HEK293 (cell line): Measurements from ENCODE around the gene MAP3K4.

ENCODE experiments used
- ZBTB7A ChIP-seq: fragments of 450-650 bp; formaldehyde crosslinking; IDR thresholded peaks from 2 replicates; pipeline ENCODE4 v1.5.1; 2016; ENCODE audit warnings: low read depth, missing biosample characterization, missing genetic modification characterization
- ZNF10 ChIP-seq: fragments of 450-650 bp; formaldehyde crosslinking; IDR thresholded peaks from 2 replicates; pipeline ENCODE4 v1.5.1; 2017; ENCODE audit warnings: missing biosample characterization, missing genetic modification characterization
- ZNF23 ChIP-seq: fragments of 450-650 bp; formaldehyde crosslinking; IDR thresholded peaks from 2 replicates; pipeline ENCODE4 v1.5.1; 2016; ENCODE audit warnings: missing biosample characterization, missing genetic modification characterization, borderline replicate concordance
- ZNF501 ChIP-seq: fragments of 450-650 bp; formaldehyde crosslinking; IDR thresholded peaks from 2 replicates; pipeline ENCODE4 v1.5.1; 2016; ENCODE audit warnings: missing biosample characterization, missing genetic modification characterization
- ZNF530 ChIP-seq: fragments of 450-650 bp; formaldehyde crosslinking; IDR thresholded peaks from 2 replicates; pipeline ENCODE4 v1.5.1; 2016; ENCODE audit warnings: low read depth, missing biosample characterization, missing genetic modification characterization
- ZSCAN23 ChIP-seq: fragments of 450-650 bp; formaldehyde crosslinking; IDR thresholded peaks from 2 replicates; pipeline ENCODE4 v1.5.1; 2016; ENCODE audit warnings: missing biosample characterization, missing genetic modification characterization
- TF ChIP-seq, protein P1 (sequence below): fragments of 450-650 bp; formaldehyde crosslinking; IDR thresholded peaks from 2 replicates; pipeline ENCODE4 v1.5.1; 2016; ENCODE audit warnings: missing biosample characterization, missing genetic modification characterization
- TF ChIP-seq, protein P2 (sequence below): fragments of 450-650 bp; formaldehyde crosslinking; IDR thresholded peaks from 2 replicates; pipeline ENCODE4 v1.5.1; 2016; ENCODE audit warnings: missing biosample characterization, missing genetic modification characterization
- TF ChIP-seq, protein P3 (sequence below): fragments of 450-650 bp; formaldehyde crosslinking; IDR thresholded peaks from 2 replicates; pipeline ENCODE4 v1.5.1; 2016; ENCODE audit warnings: missing biosample characterization, missing genetic modification characterization
- TF ChIP-seq, protein P4 (sequence below): fragments of 450-650 bp; formaldehyde crosslinking; IDR thresholded peaks from 2 replicates; pipeline ENCODE4 v1.5.1; 2016; ENCODE audit warnings: missing biosample characterization, missing genetic modification characterization
- TF ChIP-seq, protein P5 (sequence below): sonication (generic); formaldehyde crosslinking; IDR thresholded peaks from 2 replicates; pipeline ENCODE4 v1.8.1; 2022; ENCODE audit warnings: mild to moderate bottlenecking, moderate library complexity, missing genetic modification reagents
- TF ChIP-seq, protein P6 (sequence below): fragments of 450-650 bp; formaldehyde crosslinking; IDR thresholded peaks from 2 replicates; pipeline ENCODE4 v1.5.1; 2016; ENCODE audit warnings: missing biosample characterization, missing genetic modification characterization, low read depth

DNA sequence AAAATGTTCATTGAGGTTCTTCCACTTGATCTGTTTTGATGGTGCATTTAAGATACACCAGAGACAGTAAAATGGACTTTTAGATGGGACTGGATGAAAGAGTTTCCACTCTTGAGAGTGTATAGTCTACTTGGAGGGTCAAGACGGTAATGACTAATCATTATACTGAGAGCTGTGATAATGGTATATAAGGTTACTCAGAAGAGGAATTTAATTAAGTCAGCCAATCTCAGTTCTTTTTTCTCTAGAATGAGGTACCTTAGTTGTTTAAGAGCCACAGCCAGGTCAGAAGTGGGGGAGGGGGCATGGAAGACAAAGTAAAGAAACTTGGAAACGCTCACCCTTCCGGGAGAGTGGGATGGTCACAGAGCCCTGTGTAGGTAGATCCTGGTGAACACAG is 123.9 kb downstream of the MAP3K4 start:
- no peak for TF ChIP-seq ZSCAN23 (tag by site-specific recombination)
- no peak for TF ChIP-seq ZNF501 (tag by site-specific recombination)
- TF ChIP-seq, protein P1, sequence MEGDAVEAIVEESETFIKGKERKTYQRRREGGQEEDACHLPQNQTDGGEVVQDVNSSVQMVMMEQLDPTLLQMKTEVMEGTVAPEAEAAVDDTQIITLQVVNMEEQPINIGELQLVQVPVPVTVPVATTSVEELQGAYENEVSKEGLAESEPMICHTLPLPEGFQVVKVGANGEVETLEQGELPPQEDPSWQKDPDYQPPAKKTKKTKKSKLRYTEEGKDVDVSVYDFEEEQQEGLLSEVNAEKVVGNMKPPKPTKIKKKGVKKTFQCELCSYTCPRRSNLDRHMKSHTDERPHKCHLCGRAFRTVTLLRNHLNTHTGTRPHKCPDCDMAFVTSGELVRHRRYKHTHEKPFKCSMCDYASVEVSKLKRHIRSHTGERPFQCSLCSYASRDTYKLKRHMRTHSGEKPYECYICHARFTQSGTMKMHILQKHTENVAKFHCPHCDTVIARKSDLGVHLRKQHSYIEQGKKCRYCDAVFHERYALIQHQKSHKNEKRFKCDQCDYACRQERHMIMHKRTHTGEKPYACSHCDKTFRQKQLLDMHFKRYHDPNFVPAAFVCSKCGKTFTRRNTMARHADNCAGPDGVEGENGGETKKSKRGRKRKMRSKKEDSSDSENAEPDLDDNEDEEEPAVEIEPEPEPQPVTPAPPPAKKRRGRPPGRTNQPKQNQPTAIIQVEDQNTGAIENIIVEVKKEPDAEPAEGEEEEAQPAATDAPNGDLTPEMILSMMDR = no peak
- no peak for TF ChIP-seq ZNF10 (tag by site-specific recombination)
- TF ChIP-seq ZNF530 = no peak
- TF ChIP-seq, protein P2, sequence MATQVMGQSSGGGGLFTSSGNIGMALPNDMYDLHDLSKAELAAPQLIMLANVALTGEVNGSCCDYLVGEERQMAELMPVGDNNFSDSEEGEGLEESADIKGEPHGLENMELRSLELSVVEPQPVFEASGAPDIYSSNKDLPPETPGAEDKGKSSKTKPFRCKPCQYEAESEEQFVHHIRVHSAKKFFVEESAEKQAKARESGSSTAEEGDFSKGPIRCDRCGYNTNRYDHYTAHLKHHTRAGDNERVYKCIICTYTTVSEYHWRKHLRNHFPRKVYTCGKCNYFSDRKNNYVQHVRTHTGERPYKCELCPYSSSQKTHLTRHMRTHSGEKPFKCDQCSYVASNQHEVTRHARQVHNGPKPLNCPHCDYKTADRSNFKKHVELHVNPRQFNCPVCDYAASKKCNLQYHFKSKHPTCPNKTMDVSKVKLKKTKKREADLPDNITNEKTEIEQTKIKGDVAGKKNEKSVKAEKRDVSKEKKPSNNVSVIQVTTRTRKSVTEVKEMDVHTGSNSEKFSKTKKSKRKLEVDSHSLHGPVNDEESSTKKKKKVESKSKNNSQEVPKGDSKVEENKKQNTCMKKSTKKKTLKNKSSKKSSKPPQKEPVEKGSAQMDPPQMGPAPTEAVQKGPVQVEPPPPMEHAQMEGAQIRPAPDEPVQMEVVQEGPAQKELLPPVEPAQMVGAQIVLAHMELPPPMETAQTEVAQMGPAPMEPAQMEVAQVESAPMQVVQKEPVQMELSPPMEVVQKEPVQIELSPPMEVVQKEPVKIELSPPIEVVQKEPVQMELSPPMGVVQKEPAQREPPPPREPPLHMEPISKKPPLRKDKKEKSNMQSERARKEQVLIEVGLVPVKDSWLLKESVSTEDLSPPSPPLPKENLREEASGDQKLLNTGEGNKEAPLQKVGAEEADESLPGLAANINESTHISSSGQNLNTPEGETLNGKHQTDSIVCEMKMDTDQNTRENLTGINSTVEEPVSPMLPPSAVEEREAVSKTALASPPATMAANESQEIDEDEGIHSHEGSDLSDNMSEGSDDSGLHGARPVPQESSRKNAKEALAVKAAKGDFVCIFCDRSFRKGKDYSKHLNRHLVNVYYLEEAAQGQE = no peak
- TF ChIP-seq, protein P3, sequence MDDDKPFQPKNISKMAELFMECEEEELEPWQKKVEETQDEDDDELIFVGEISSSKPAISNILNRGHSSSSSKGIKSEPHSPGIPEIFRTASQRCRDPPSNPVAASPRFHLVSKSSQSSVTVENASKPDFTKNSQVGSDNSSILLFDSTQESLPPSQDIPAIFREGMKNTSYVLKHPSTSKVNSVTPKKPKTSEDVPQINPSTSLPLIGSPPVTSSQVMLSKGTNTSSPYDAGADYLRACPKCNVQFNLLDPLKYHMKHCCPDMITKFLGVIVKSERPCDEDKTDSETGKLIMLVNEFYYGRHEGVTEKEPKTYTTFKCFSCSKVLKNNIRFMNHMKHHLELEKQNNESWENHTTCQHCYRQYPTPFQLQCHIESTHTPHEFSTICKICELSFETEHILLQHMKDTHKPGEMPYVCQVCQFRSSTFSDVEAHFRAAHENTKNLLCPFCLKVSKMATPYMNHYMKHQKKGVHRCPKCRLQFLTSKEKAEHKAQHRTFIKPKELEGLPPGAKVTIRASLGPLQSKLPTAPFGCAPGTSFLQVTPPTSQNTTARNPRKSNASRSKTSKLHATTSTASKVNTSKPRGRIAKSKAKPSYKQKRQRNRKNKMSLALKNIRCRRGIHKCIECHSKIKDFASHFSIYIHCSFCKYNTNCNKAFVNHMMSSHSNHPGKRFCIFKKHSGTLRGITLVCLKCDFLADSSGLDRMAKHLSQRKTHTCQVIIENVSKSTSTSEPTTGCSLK (tag by site-specific recombination) = no peak
- no peak for TF ChIP-seq ZBTB7A (tag by site-specific recombination)
- TF ChIP-seq, protein P4, sequence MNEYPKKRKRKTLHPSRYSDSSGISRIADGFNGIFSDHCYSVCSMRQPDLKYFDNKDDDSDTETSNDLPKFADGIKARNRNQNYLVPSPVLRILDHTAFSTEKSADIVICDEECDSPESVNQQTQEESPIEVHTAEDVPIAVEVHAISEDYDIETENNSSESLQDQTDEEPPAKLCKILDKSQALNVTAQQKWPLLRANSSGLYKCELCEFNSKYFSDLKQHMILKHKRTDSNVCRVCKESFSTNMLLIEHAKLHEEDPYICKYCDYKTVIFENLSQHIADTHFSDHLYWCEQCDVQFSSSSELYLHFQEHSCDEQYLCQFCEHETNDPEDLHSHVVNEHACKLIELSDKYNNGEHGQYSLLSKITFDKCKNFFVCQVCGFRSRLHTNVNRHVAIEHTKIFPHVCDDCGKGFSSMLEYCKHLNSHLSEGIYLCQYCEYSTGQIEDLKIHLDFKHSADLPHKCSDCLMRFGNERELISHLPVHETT (tag by site-specific recombination) = no peak
- TF ChIP-seq, protein P5, sequence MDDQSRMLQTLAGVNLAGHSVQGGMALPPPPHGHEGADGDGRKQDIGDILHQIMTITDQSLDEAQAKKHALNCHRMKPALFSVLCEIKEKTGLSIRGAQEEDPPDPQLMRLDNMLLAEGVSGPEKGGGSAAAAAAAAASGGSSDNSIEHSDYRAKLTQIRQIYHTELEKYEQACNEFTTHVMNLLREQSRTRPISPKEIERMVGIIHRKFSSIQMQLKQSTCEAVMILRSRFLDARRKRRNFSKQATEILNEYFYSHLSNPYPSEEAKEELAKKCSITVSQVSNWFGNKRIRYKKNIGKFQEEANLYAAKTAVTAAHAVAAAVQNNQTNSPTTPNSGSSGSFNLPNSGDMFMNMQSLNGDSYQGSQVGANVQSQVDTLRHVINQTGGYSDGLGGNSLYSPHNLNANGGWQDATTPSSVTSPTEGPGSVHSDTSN (CRISPR knock-in tag) = no peak
- no peak for TF ChIP-seq ZNF23 (tag by site-specific recombination)
- TF ChIP-seq, protein P6, sequence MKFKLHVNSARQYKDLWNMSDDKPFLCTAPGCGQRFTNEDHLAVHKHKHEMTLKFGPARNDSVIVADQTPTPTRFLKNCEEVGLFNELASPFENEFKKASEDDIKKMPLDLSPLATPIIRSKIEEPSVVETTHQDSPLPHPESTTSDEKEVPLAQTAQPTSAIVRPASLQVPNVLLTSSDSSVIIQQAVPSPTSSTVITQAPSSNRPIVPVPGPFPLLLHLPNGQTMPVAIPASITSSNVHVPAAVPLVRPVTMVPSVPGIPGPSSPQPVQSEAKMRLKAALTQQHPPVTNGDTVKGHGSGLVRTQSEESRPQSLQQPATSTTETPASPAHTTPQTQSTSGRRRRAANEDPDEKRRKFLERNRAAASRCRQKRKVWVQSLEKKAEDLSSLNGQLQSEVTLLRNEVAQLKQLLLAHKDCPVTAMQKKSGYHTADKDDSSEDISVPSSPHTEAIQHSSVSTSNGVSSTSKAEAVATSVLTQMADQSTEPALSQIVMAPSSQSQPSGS (tag by site-specific recombination) = no peak
